HCT116 (cell line): Measurements from ENCODE around the gene SRI.

ENCODE experiments used
- ELF1 ChIP-seq: IDR thresholded peaks from 2 replicates; pipeline ENCODE4 v1.6.1; 2012; ENCODE audit warnings: low read depth, borderline replicate concordance
- EZH2 ChIP-seq: fragments of 200-600 bp; sonication (generic); IDR thresholded peaks from 2 replicates; pipeline ENCODE4 v1.6.1; 2017; ENCODE audit warnings: antibody characterized with exemption, mixed run types
- JUND ChIP-seq: IDR thresholded peaks from 2 replicates; pipeline ENCODE4 v1.6.1; 2012
- POLR2A ChIP-seq: IDR thresholded peaks from 2 replicates; pipeline ENCODE4 v1.7.0; 2011; ENCODE audit warnings: borderline replicate concordance; ENCODE audit not compliant: insufficient read depth, insufficient read length; ENCODE audit errors: extremely low read depth
- ZNF274 ChIP-seq: fragments of 200-500 bp; sonication (Bioruptor generic); IDR thresholded peaks from 2 replicates; pipeline ENCODE4 v1.6.1; 2014; ENCODE audit warnings: mild to moderate bottlenecking, low read depth, low read length, inconsistent platforms
- TF ChIP-seq, protein P1 (sequence below), 3 experiments: fragments of 200-600 bp in 1 of 3; sonication (generic) in 1 of 3; IDR thresholded peaks in 2 of 3; conservative IDR thresholded peaks in 1 of 3; 2 replicates each; pipeline ENCODE4 v1.5.1; 2012 to 2017; ENCODE audit warnings: low read depth in 2 of 3, low read length in 2 of 3, antibody characterized with exemption in 1 of 3, borderline replicate concordance in 1 of 3, control low read depth in 1 of 3, mild to moderate bottlenecking in 1 of 3, mixed read lengths in 1 of 3, mixed run types in 1 of 3, moderate library complexity in 1 of 3; ENCODE audit not compliant: insufficient read depth in 1 of 3
- TF ChIP-seq, protein P2 (sequence below): IDR thresholded peaks from 2 replicates; pipeline ENCODE4 v1.6.1; 2012

DNA sequence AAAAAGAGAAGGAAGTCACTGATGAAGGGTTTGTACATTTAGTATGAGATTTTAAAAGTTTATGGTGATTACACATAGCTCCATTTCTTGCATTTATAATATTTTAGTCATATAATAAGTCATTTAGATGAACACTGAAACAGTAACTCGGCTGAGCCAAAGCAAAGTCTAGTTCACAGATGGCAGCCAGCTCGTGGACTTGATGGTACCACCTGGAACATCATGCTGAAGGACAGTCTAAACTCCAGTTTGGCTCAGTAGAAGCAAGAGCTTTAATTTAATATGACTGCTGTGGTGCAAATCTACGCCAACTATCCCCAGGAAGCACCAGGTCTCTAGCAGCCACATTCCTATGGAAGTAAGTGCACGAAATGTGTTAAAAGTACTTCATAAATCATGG, 16.4 kb downstream of the SRI start:
- TF ChIP-seq, protein P1, sequence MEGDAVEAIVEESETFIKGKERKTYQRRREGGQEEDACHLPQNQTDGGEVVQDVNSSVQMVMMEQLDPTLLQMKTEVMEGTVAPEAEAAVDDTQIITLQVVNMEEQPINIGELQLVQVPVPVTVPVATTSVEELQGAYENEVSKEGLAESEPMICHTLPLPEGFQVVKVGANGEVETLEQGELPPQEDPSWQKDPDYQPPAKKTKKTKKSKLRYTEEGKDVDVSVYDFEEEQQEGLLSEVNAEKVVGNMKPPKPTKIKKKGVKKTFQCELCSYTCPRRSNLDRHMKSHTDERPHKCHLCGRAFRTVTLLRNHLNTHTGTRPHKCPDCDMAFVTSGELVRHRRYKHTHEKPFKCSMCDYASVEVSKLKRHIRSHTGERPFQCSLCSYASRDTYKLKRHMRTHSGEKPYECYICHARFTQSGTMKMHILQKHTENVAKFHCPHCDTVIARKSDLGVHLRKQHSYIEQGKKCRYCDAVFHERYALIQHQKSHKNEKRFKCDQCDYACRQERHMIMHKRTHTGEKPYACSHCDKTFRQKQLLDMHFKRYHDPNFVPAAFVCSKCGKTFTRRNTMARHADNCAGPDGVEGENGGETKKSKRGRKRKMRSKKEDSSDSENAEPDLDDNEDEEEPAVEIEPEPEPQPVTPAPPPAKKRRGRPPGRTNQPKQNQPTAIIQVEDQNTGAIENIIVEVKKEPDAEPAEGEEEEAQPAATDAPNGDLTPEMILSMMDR (IDR thresholded peaks at IDR 0.05 in 2 of 3, conservative IDR thresholded peaks at IDR 0.05 in 1 of 3; ENCODE audit: borderline replicate concordance in 1 of 3, insufficient read depth in 1 of 3, low read depth in 2 of 3, low read length in 2 of 3): no peak
- TF ChIP-seq POLR2A (no peak), ZNF274 (no peak), EZH2 (no peak), ELF1 (no peak), JUND (no peak)
- TF ChIP-seq, protein P2, sequence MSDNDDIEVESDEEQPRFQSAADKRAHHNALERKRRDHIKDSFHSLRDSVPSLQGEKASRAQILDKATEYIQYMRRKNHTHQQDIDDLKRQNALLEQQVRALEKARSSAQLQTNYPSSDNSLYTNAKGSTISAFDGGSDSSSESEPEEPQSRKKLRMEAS: no peak
